HS-27A (cell line): ENCODE measurements around the gene MAP2K5.
"Not testable (repeated sequence)": the region's sequence is repeated elsewhere in the genome, so short reads cannot be mapped to it uniquely, and the experiment has no call there.

ENCODE experiments used
- DNase-seq: peaks from one replicate; pipeline ENCODE4 v3.0.0-alpha.2; 2012; ENCODE audit warnings: low read depth, missing footprints

Gene MAP2K5

DNA sequence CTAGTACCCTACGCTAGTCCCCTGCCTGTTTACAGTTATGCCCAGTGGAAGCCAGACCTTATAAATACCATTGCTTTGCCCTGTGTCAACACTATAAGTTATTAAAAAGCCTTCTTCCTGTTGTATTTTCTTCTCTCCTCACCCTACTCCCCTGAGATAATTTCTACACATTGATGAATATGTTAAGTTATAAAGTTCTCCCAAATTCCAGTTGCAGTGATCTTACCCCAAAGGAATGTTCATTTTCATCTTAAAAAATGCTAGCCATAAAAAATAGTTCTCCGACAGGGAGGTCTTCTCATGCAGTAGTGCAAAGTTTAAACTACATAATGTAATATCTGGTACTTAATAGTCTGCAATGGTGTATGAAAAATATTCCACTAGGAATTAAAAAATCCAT, 58.6 kb downstream of the MAP2K5 start:
- DNase-seq, result peak; percentile 29

DNA sequence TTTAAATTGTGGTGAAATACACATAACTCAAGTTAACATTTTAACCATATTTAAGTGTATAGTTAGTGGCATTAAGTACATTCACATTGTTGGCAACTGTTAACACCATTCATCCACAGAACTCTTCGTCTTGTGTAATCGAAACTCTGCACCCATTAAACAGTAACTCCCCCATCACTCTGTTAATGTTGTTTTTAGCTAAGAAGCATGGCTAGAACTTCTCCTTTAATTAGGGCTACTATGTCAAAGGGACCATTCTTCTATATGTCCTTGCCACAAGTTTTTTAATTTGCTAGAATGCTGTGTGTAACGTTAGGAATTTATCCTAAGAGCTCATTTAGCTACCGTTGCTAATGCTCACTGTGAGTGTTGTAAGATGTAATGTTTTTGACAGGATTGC, 60.6 kb downstream of the MAP2K5 start:
- no peak for DNase-seq

- DNase-seq, result no peak
These were observed 63.4 kb downstream of the MAP2K5 start for GRCh38 chr15:67605871-67606270.

GRCh38 chr15:67606742-67607141, 64.2 kb downstream of the MAP2K5 start:
- no peak for DNase-seq

DNA sequence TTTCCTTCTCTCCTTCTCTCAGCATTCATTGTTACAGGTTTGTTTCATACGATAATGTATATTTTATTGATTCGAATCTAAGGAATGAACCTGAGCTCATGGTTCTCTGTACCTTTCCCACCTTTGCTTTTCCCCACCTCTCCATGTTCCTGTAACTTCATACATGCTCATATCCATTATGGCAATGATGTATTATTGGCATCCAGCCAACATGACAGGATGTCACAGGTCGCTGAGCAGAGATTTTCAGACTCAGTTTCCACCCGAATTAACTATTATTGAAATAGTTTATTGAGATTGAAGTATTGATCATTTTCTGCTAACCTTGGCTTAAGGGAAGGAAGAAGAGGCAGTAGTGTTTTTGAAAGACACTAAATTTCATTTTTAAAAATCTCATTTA, 64.8 kb downstream of the MAP2K5 start:
- DNase-seq, result no peak

GRCh38 chr15:67607959-67608637, 65.6 kb downstream of the MAP2K5 start:
- DNase-seq, result no peak

GRCh38 chr15:67608638-67608959, 66.1 kb downstream of the MAP2K5 start:
- DNase-seq, result no peak

DNA sequence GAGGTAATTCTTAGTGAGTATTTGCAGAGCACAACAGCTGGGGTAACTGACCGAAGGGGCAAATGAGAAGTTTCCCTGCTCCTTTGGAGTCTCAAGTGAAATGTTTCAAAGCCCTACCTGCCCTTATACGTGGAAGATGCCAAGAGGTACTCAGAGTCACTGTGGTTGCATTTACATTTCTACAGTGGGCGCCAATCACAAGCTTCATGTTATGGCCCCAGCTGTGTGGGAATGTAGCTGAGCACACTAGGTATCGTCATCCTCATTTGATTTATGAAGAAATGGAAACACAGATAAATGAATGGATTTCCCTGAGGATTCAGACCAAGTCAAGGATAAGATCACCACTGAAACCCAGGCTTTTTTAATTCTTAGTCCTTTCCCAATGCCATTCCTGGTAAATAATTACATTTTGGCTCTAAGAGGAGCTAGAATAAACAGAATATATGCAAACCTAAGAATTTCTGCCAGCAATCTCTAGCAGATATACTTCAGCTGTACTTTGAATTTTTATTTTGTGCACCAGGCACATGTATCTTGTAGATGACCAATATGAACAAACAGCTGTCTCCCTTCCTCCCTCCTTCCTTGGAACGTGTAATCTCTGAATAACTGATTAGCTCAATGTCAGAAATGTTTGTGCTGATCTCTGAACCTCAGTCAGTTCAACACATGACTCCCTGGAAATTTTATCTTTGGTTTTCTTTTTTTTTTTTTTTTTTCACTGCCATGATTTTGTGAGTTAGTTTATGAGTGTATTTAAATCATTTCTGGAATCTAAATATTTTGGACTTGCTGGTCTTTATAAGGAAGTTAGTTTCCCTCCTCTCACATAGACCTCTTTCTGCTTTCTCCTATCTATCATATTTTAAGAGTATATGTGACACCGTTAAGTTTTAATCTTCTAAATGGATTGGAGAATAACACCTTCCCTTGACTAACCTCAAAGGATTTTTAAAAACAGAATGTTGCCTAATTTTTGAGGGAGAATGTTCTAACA, 69.2 kb downstream of the MAP2K5 start:
- DNase-seq, result no peak

- DNase-seq, result no peak
These were observed 70.7 kb downstream of the MAP2K5 start for GRCh38 chr15:67613211-67613610.

DNA sequence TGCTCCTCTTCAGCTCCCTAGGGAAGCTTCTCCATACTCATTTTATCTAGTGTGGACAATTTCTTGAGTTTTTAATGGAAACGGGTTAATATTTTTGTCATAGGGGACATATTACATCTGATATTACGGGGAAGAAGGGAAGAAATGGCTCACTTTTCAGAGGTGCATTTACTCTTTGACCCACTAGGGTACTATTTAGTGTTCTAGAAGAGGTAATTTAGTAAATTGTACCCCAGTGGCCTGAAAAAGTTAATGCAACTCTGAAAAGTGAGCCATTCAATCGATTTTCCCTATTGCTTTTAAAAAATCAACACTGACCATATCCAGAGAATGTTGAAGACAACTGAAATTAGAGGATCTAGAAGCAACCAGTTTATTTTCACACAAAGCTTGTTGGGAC, 71.2 kb downstream of the MAP2K5 start:
- DNase-seq, result no peak

GRCh38 chr15:67615131-67615534, 72.6 kb downstream of the MAP2K5 start:
- not testable (repeated sequence) for DNase-seq

- no peak for DNase-seq
These were observed 75.8 kb downstream of the MAP2K5 start for GRCh38 chr15:67618297-67618696.

- DNase-seq, result no peak
These were observed 79.6 kb downstream of the MAP2K5 start for GRCh38 chr15:67622110-67622509.

GRCh38 chr15:67632261-67632660, 89.8 kb downstream of the MAP2K5 start:
- DNase-seq, result no peak

DNA sequence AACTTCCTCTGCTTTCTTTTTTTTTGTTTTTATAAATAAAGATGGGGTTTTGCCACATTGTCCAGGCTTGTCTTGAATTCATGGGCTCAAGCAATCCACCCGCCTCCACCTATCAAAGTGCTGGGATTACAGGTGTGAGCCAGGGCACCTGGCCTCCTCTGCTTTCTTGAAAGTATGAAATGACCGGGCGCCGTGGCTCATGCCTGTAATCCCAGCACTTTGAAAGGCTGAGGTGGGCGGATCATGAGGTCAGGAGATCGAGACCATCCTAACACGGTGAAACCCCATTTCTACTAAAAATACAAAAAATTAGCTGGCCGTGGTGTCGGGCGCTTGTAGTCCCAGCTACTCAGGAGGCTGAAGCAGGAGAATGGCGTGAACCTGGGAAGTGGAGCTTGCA, 93.4 kb downstream of the MAP2K5 start:
- DNase-seq, result not testable (repeated sequence)

GRCh38 chr15:67639591-67639990, 97.1 kb downstream of the MAP2K5 start:
- DNase-seq, result no peak

DNA sequence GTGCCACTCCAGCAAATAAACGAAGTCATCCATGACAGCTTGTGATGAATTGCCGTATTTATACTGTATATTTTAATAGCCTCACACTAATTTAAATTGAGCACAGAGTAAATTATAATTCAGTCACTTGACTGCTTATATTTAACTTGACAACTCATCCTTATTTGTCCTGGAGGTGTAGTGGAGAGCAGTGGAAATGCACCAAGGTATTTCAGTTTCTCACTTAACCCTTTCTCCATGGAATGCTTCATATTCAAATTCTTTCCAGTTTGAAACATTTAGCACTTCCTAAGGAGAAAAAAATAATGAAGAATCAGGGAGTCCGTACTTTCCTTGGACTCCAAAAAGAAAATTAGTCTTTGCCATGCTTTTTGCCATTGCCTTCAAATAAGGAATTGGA, 99.0 kb downstream of the MAP2K5 start:
- DNase-seq, result no peak

DNA sequence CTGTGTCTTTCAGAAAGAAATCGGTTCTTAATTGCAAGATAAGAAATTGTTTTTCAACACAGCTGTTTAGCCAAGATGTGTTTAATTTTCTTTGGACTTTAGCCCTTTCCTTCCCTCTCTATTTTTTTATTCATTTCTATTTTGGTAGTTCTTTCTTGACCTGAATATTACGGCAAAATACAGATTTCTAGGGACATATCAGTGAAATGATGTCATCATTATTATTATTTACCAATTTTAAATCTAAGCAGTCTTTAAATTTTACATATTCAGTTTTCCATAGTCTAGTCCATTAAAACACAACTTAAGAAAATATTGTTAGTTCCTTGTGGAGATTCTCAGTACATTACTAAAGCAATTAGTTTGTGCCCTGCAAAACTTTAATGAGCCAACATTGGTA, 104.3 kb downstream of the MAP2K5 start:
- DNase-seq, result no peak

DNA sequence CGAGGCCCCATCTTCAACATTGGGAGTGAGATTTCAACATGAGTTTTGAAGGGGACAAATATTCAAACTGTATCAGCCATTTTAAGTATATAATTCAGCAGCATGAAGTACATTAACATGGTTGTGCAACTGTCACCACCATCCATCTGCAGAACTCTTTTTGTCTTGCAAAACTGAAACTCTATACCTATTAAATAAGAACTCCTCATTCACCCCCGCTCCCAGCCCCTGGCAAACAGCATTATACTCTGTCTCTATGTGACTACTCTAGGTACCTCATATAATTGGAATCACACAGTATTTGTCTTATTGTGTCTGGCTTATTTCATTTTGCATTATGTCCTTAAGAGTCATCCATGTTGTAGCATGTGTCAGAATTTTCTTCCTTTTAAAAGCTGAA, 110.1 kb downstream of the MAP2K5 start:
- DNase-seq, result no peak

GRCh38 chr15:67660446-67660845, 117.9 kb downstream of the MAP2K5 start:
- no peak for DNase-seq

DNA sequence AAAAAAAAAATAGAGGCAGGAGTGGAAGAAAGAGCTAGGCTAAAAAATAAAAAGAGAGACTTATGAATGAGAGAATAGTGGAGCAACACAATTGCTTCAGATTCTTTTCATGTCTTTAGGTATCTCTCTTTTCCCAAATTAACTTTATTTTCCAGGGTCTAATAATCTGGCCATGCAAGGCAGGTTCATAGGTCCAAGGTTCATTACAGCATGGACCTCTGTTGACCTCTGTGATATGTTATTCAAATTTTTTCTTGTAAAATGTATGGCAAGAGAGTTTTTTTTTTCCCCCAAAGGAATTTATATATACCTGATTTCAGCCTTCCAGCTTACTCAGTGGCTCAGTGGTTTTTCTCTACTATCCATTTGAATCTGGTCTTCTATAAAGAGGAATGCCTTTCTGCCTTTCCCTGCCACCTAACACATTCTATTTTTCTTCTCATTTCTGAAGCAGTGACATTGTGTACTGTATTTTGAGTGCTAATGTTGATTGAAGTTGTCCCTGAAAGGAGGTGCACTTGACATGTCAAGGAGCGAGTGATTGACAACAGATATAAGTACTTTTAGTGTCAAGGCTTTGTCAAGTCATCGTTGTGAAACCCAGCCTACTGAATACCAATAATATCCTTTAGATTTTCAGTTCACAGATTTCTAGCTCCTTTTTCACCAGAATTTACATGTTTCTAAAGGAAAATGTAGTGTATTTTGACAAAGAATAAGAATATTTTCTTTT, 118.5 kb downstream of the MAP2K5 start:
- DNase-seq, result no peak

GRCh38 chr15:67670647-67671305, 128.3 kb downstream of the MAP2K5 start:
- no peak for DNase-seq
